Smooth muscle cell (in vitro differentiated cells): Measurements from ENCODE around the gene RMRP. TPM values are rescaled to one million over a fixed set of nuclear protein-coding genes. Genes with fewer than 3 reads are reported as not detected.
"Not testable (repeated sequence)": the region's sequence is repeated elsewhere in the genome, so short reads cannot be mapped to it uniquely, and the experiment has no call there.

Experiments used
- DNase-seq: peaks from one replicate; lab custom pipeline; 2025; ENCODE audit not compliant: unreplicated experiment; lab: John Stamatoyannopoulos, UW
- H2AFZ ChIP-seq: fragments of 200-600 bp; sonication (generic); 2 replicates; pipeline ENCODE4 v1.6.0; 2016; ENCODE audit warnings: antibody characterized with exemption, low read depth, mild to moderate bottlenecking
- H3F3A ChIP-seq: fragments of 200-600 bp; sonication (generic); 2 replicates; pipeline ENCODE4 v1.6.0; 2017; ENCODE audit warnings: antibody characterized with exemption, low read depth
- H3K27ac ChIP-seq: fragments of 200-600 bp; sonication (generic); 2 replicates; pipeline ENCODE4 v1.5.1; 2016; ENCODE audit warnings: low read depth, mild to moderate bottlenecking
- H3K27me3 ChIP-seq: fragments of 200-600 bp; sonication (generic); 2 replicates; pipeline ENCODE4 v1.6.1; 2016; ENCODE audit warnings: low read depth, mild to moderate bottlenecking
- H3K36me3 ChIP-seq: fragments of 200-600 bp; sonication (generic); 2 replicates; pipeline ENCODE4 v1.5.1; 2016; ENCODE audit warnings: low read depth
- H3K4me1 ChIP-seq: fragments of 200-600 bp; sonication (generic); 2 replicates; pipeline ENCODE4 v1.5.1; 2016; ENCODE audit warnings: low read depth
- H3K4me2 ChIP-seq: fragments of 200-600 bp; sonication (generic); 2 replicates; pipeline ENCODE4 v1.6.0; 2016; ENCODE audit warnings: mild to moderate bottlenecking
- H3K4me3 ChIP-seq: fragments of 200-600 bp; sonication (generic); 2 replicates; pipeline ENCODE4 v1.5.1; 2016; ENCODE audit warnings: mild to moderate bottlenecking
- H3K79me2 ChIP-seq: fragments of 200-600 bp; sonication (generic); 2 replicates; pipeline ENCODE4 v1.6.0; 2016; ENCODE audit warnings: low read depth, mild to moderate bottlenecking
- H3K9ac ChIP-seq: fragments of 200-600 bp; sonication (generic); 2 replicates; pipeline ENCODE4 v1.6.0; 2016; ENCODE audit warnings: low read depth
- H3K9me3 ChIP-seq: fragments of 200-600 bp; sonication (generic); replicated peaks from 2 replicates; pipeline ENCODE4 v1.5.1; 2016; ENCODE audit warnings: low read depth
- H4K20me1 ChIP-seq: fragments of 200-600 bp; sonication (generic); 2 replicates; pipeline ENCODE4 v1.6.0; 2016; ENCODE audit warnings: low read depth
- CTCF ChIP-seq: fragments of 200-600 bp; sonication (generic); IDR thresholded peaks from 2 replicates; pipeline ENCODE4 v1.5.1; 2017; ENCODE audit warnings: borderline replicate concordance, mild to moderate bottlenecking, antibody characterized with exemption; ENCODE audit not compliant: insufficient read depth, poor library complexity, severe bottlenecking
- WGBS: methylation state at CpG from one replicate; pipeline ENCODE4 v1.1.7; 2016; ENCODE audit warnings: low lambda C conversion rate; 5-methylcytosine and 5-hydroxymethylcytosine counted together
- polyA plus RNA-seq: library from polyadenylated mRNA; unstranded; fragments of >200 nt; fragmentation: Nextera tagmentation; extraction: Ambion mirVana; gene quantifications from 2 replicates; pipeline ENCODE4 v1.2.1, GENCODE V29; 2016
- total RNA-seq: library from RNA; depleted of rRNA; stranded (reverse); fragments of >200 nt; gene quantifications from 2 replicates; pipeline ENCODE4 v1.2.3, GENCODE V29; 2014

Gene RMRP
- total and polyA plus RNA-seq, 2 experiments from 2014 or later, result 10,156 TPM; not detected in 1

- Histone ChIP-seq H3K36me3 (no peaks in the 10 kb centered on the region), H4K20me1 (no peaks in the 10 kb centered on the region), H3K27me3 (peaks cover 52% of the 10 kb centered on the region), H3K79me2 (no peaks in the 10 kb centered on the region), H3K4me3 (no peak overlapping the region), H3K4me2 (no peak overlapping the region), H3K27ac (no peak overlapping the region), H3F3A (no peaks in the 10 kb centered on the region), H3K9ac (no peak overlapping the region), H2AFZ (no peak overlapping the region), H3K4me1 (peaks cover 3% of the 10 kb centered on the region), H3K9me3 (no peaks in the 10 kb centered on the region)
- no peak for DNase-seq
- 62% methylated on average over 17 of the region's 17 CpGs for WGBS
- no peak for TF ChIP-seq CTCF
Measured at GRCh38 chr9:35615981-35616680, 41.7 kb downstream of the RMRP start.

GRCh38 chr9:35612843-35613242, 45.0 kb downstream of the RMRP start:
- Histone ChIP-seq H3K9me3 (no peaks in the 10 kb centered on the region), H3K36me3 (no peaks in the 10 kb centered on the region), H3K4me1 (no peaks in the 10 kb centered on the region), H3K4me3 (no peak overlapping the region), H3K27me3 (peaks cover 46% of the 10 kb centered on the region), H3F3A (no peaks in the 10 kb centered on the region), H3K27ac (no peak overlapping the region), H3K79me2 (no peaks in the 10 kb centered on the region), H3K4me2 (no peak overlapping the region), H4K20me1 (no peaks in the 10 kb centered on the region), H3K9ac (no peak overlapping the region), H2AFZ (no peak overlapping the region)
- DNase-seq, result no peak
- TF ChIP-seq CTCF, result no peak
- 97% methylated on average over 2 of the region's 2 CpGs for WGBS

- H4K20me1 ChIP-seq, H3K27ac ChIP-seq, H3K4me3 ChIP-seq, H3F3A ChIP-seq, H3K4me1 ChIP-seq, H3K36me3 ChIP-seq, H2AFZ ChIP-seq, H3K4me2 ChIP-seq, DNase-seq, H3K9me3 ChIP-seq, H3K9ac ChIP-seq, H3K79me2 ChIP-seq: not testable (repeated sequence)
- 91% methylated on average over 4 of the region's 4 CpGs for WGBS
- H3K27me3 ChIP-seq, result peaks cover 38% of the 10 kb centered on the region
Measured at GRCh38 chr9:35612066-35612465, 45.8 kb downstream of the RMRP start.

- no peak overlapping the region for H2AFZ ChIP-seq
- peaks cover 7% of the 10 kb centered on the region for H3K4me1 ChIP-seq
- H3K27me3 ChIP-seq, result peaks cover 30% of the 10 kb centered on the region
- peaks cover 8% of the 10 kb centered on the region for H3K79me2 ChIP-seq
- DNase-seq, result no peak
- H4K20me1 ChIP-seq, result peaks cover 12% of the 10 kb centered on the region
- 35% methylated on average over 8 of the region's 8 CpGs for WGBS
- H3K4me3 ChIP-seq, result no peak overlapping the region
- no peak overlapping the region for H3K9ac ChIP-seq
- peak; percentile 44 for TF ChIP-seq CTCF
- no peak overlapping the region for H3K4me2 ChIP-seq
- H3F3A ChIP-seq, result no peaks in the 10 kb centered on the region
- H3K36me3 ChIP-seq, result no peaks in the 10 kb centered on the region
- H3K9me3 ChIP-seq, result no peaks in the 10 kb centered on the region
- H3K27ac ChIP-seq, result no peak overlapping the region
Measured at GRCh38 chr9:35611230-35611797, 46.5 kb downstream of the RMRP start.
